H9 (cell line): Measurements from ENCODE around the gene SNX32. TPM values are rescaled to one million over a fixed set of nuclear protein-coding genes. Genes with fewer than 3 reads are reported as not detected.

ENCODE experiments used
- DNase-seq: peaks from one replicate; pipeline ENCODE4 v3.0.0-alpha.2; 2017
- H2AFZ ChIP-seq: one replicate; pipeline ENCODE4 v1.6.1; 2013; ENCODE audit warnings: mild to moderate bottlenecking, low read length, control low read depth, moderate library complexity
- H2AK5ac ChIP-seq: 2 replicates; pipeline ENCODE4 v1.6.1; 2013; ENCODE audit warnings: low read length, control low read depth, mixed read lengths; ENCODE audit not compliant: insufficient read length
- H2BK120ac ChIP-seq: one replicate; pipeline ENCODE4 v1.6.1; 2013; ENCODE audit warnings: low read depth, mild to moderate bottlenecking, low read length, control low read depth, inconsistent platforms; ENCODE audit not compliant: poor library complexity, severe bottlenecking
- H2BK12ac ChIP-seq: 2 replicates; pipeline ENCODE4 v1.6.1; 2013; ENCODE audit warnings: low read length, control low read depth, mixed read lengths, low read depth; ENCODE audit not compliant: insufficient read length
- H2BK15ac ChIP-seq: 2 replicates; pipeline ENCODE4 v1.6.1; 2013; ENCODE audit warnings: low read depth, low read length, control low read depth
- H2BK20ac ChIP-seq: one replicate; pipeline ENCODE4 v1.6.1; 2013; ENCODE audit warnings: low read depth, mild to moderate bottlenecking, low read length, control low read depth, inconsistent platforms; ENCODE audit not compliant: poor library complexity, severe bottlenecking
- H2BK5ac ChIP-seq: 2 replicates; pipeline ENCODE4 v1.6.1; 2013; ENCODE audit warnings: low read length, control low read depth, mixed read lengths; ENCODE audit not compliant: insufficient read length
- H3K14ac ChIP-seq: 2 replicates; pipeline ENCODE4 v1.6.1; 2013; ENCODE audit warnings: low read length, control low read depth; ENCODE audit not compliant: insufficient read depth
- H3K18ac ChIP-seq: 2 replicates; pipeline ENCODE4 v1.6.1; 2013; ENCODE audit warnings: low read depth, mild to moderate bottlenecking, mixed read lengths, low read length, control low read depth; ENCODE audit not compliant: insufficient read length
- H3K23ac ChIP-seq: 2 replicates; pipeline ENCODE4 v1.6.1; 2013; ENCODE audit warnings: low read length, control low read depth, mixed read lengths, low read depth; ENCODE audit not compliant: insufficient read length
- H3K23me2 ChIP-seq: 2 replicates; pipeline ENCODE4 v1.6.1; 2013; ENCODE audit warnings: low read depth, mild to moderate bottlenecking, mixed read lengths, low read length, control low read depth; ENCODE audit not compliant: insufficient read length, poor library complexity, severe bottlenecking
- H3K27ac ChIP-seq: 2 replicates; pipeline ENCODE4 v1.5.1; 2013; ENCODE audit warnings: low read length, control low read depth, mixed read lengths, low read depth; ENCODE audit not compliant: insufficient read length
- H3K27me3 ChIP-seq: 2 replicates; pipeline ENCODE4 v1.6.1; 2013; ENCODE audit warnings: low read length, control low read depth, inconsistent platforms; ENCODE audit not compliant: insufficient read depth
- H3K4ac ChIP-seq: 2 replicates; pipeline ENCODE4 v1.6.1; 2013; ENCODE audit warnings: low read depth, mild to moderate bottlenecking, control low read depth, inconsistent platforms, low read length, moderate library complexity
- H3K4me1 ChIP-seq: 2 replicates; pipeline ENCODE4 v1.6.1; 2013; ENCODE audit warnings: low read length, control low read depth, inconsistent platforms; ENCODE audit not compliant: insufficient read depth
- H3K4me2 ChIP-seq: 2 replicates; pipeline ENCODE4 v1.6.1; 2013; ENCODE audit warnings: low read length, control low read depth, mixed read lengths; ENCODE audit not compliant: insufficient read length, insufficient read depth
- H3K56ac ChIP-seq: 2 replicates; pipeline ENCODE4 v1.6.1; 2013; ENCODE audit warnings: low read depth, mild to moderate bottlenecking, mixed read lengths, low read length, control low read depth; ENCODE audit not compliant: insufficient read length
- H3K79me1 ChIP-seq: 2 replicates; pipeline ENCODE4 v1.6.1; 2013; ENCODE audit warnings: low read depth, mild to moderate bottlenecking, moderate library complexity, low read length, control low read depth, inconsistent platforms; ENCODE audit not compliant: insufficient read depth, poor library complexity, severe bottlenecking
- H3K79me2 ChIP-seq: 2 replicates; pipeline ENCODE4 v1.6.1; 2013; ENCODE audit warnings: low read length, control low read depth, inconsistent platforms; ENCODE audit not compliant: insufficient read depth
- H3K9ac ChIP-seq: 2 replicates; pipeline ENCODE4 v1.6.1; 2013; ENCODE audit warnings: low read length, control low read depth, mixed read lengths; ENCODE audit not compliant: insufficient read length; ENCODE audit errors: extremely low read depth
- H3K9me3 ChIP-seq: one replicate; pipeline ENCODE4 v1.6.1; 2013; ENCODE audit warnings: low read depth, low read length, inconsistent platforms; ENCODE audit not compliant: control insufficient read depth
- H3T11ph ChIP-seq: one replicate; pipeline ENCODE4 v1.6.1; 2013; ENCODE audit warnings: mild to moderate bottlenecking, low read length, control low read depth, inconsistent platforms
- H4K20me1 ChIP-seq: one replicate; pipeline ENCODE4 v1.6.1; 2013; ENCODE audit not compliant: control insufficient read depth, insufficient read length, insufficient read depth
- H4K5ac ChIP-seq: 2 replicates; pipeline ENCODE4 v1.6.1; 2013; ENCODE audit warnings: low read depth, mild to moderate bottlenecking, mixed read lengths, low read length, control low read depth; ENCODE audit not compliant: insufficient read length
- H4K8ac ChIP-seq: replicated peaks from 2 replicates; pipeline ENCODE4 v1.6.1; 2013; ENCODE audit warnings: low read length, control low read depth, mixed read lengths, low read depth; ENCODE audit not compliant: insufficient read length
- H4K91ac ChIP-seq: 2 replicates; pipeline ENCODE4 v1.6.1; 2013; ENCODE audit warnings: low read depth, mild to moderate bottlenecking, moderate library complexity, mixed read lengths, low read length, control low read depth; ENCODE audit not compliant: insufficient read length
- H3K27ac Mint-ChIP-seq, 3 experiments: 2 replicates in 2 of 3; 3 replicates in 1 of 3; pipeline ENCODE4 v1.8.0; 2020 to 2021; ENCODE audit warnings: mixed read lengths in 3 of 3, mild to moderate bottlenecking in 1 of 3, moderate library complexity in 1 of 3
- H3K27me3 Mint-ChIP-seq: 2 replicates; pipeline ENCODE4 v1.8.0; 2021; ENCODE audit warnings: low read depth, mild to moderate bottlenecking, moderate library complexity, mixed read lengths
- H3K36me3 Mint-ChIP-seq, 3 experiments: 2 replicates in 2 of 3; 3 replicates in 1 of 3; pipeline ENCODE4 v1.8.0; 2020 to 2021; ENCODE audit warnings: low read depth in 3 of 3, mixed read lengths in 3 of 3; ENCODE audit not compliant: insufficient read depth in 1 of 3
- H3K4me1 Mint-ChIP-seq, 2 experiments: 2 replicates each; pipeline ENCODE4 v1.8.0; 2020; ENCODE audit warnings: mixed read lengths in 2 of 2
- H3K4me3 Mint-ChIP-seq, 2 experiments: 2 replicates in 1 of 2; 3 replicates in 1 of 2; pipeline ENCODE4 v1.8.0; 2020 to 2021; ENCODE audit warnings: mild to moderate bottlenecking in 2 of 2, mixed read lengths in 2 of 2, moderate library complexity in 1 of 2
- H3K9me3 Mint-ChIP-seq, 2 experiments: 2 replicates in 1 of 2; 3 replicates in 1 of 2; pipeline ENCODE4 v1.8.0; 2020; ENCODE audit warnings: mild to moderate bottlenecking in 2 of 2, mixed read lengths in 2 of 2, moderate library complexity in 1 of 2
- CTCF ChIP-seq: fragments of 200-600 bp; sonication (generic); conservative IDR thresholded peaks from 3 replicates; pipeline ENCODE4 v1.8.0; 2021; ENCODE audit warnings: antibody characterized with exemption, mild to moderate bottlenecking
- WGBS: extraction: QIAGEN DNeasy Blood & Tissue Kit; methylation state at CpG from one replicate; pipeline ENCODE4 v1.1.7; 2013; ENCODE audit warnings: missing lambda C conversion rate, low lambda C conversion rate, mixed read lengths; ENCODE audit not compliant: insufficient read length; ENCODE audit errors: extremely low coverage; 5-methylcytosine and 5-hydroxymethylcytosine counted together
- total RNA-seq: library from RNA; stranded (reverse); gene quantifications from 2 replicates; pipeline ENCODE4 v1.2.1, GENCODE V29; 2021

SNX32 gene
- total RNA-seq, 1 experiment from 2014 or later, result 1.2 TPM

- no peaks in the 10 kb centered on the region for H3K9me3 ChIP-seq
- no peak overlapping the region for H2BK5ac ChIP-seq
- H4K91ac ChIP-seq, result no peak overlapping the region
- no peak overlapping the region for H3K23ac ChIP-seq
- no CpG with 5 or more reads among the region's 8 CpGs for WGBS
- no peak overlapping the region for H3T11ph ChIP-seq
- no peak overlapping the region for H2AK5ac ChIP-seq
- peak; percentile 28 for DNase-seq
- H3K14ac ChIP-seq, result no peak overlapping the region
- no peak overlapping the region for H4K8ac ChIP-seq
- Mint-ChIP-seq H3K36me3 (peaks cover 0 to 3% (median 2%) of the 10 kb centered on the region in 3 experiments; a peak in 2 of 7 replicates), H3K9me3 (no peaks in the 10 kb centered on the region; a peak in 1 of 5 replicates), H3K4me3 (peak overlapping the region; percentile 36 to 65; a peak in 4 of 5 replicates), H3K27me3 (peaks cover 75% of the 10 kb centered on the region), H3K27ac (no peak overlapping the region), H3K4me1 (peaks cover 39 to 41% of the 10 kb centered on the region in 2 experiments)
- no peak overlapping the region for H2BK20ac ChIP-seq
- H3K23me2 ChIP-seq, result peaks cover 11% of the 10 kb centered on the region
- peaks cover 4% of the 10 kb centered on the region; the same call in 1 of the 2 replicates for H3K4me1 ChIP-seq
- no peak overlapping the region for H3K4ac ChIP-seq
- no peak overlapping the region for H2BK12ac ChIP-seq
- no peak overlapping the region for H3K27ac ChIP-seq
- no peak overlapping the region for H3K4me2 ChIP-seq
- H3K56ac ChIP-seq, result no peak overlapping the region
- H3K79me1 ChIP-seq, result no peaks in the 10 kb centered on the region
- peaks cover 21% of the 10 kb centered on the region; the same call in 1 of the 2 replicates for H3K27me3 ChIP-seq
- H2AFZ ChIP-seq, result no peak overlapping the region
- TF ChIP-seq CTCF, result no peak
- H2BK120ac ChIP-seq, result no peak overlapping the region
- no peaks in the 10 kb centered on the region for H4K20me1 ChIP-seq
- H3K9ac ChIP-seq, result no peak overlapping the region
- no peak overlapping the region for H4K5ac ChIP-seq
- no peak overlapping the region for H3K18ac ChIP-seq
- H2BK15ac ChIP-seq, result no peak overlapping the region
- H3K79me2 ChIP-seq, result no peaks in the 10 kb centered on the region
These were observed 48.3 kb upstream of the SNX32 start for GRCh38 chr11:65785319-65786007.
